Activated B cell treated with CpG ODN at 0.5 μM for 24 hours (primary cell): Measurements from ENCODE around the gene SH3BP5. TPM values are rescaled to one million over a fixed set of nuclear protein-coding genes. Genes with fewer than 3 reads are reported as not detected.
A peak's percentile ranks its signal among the peaks of the same experiment; 100 is the strongest.

Experiments
- ATAC-seq: fragments of 200-7000 bp; cut with Tn5 transposase; one replicate; pipeline ENCODE4 v1.10.0; 2021; ENCODE audit warnings: low read depth, mild to moderate bottlenecking, moderate library complexity
- CTCF ChIA-PET: fragments of 350-600 bp; sonication (Branson Sonifier 250); formaldehyde crosslinking; loops from one replicate; lab custom pipeline; 2021; ENCODE audit warnings: antibody characterized with exemption; lab: Charles Lee
- POLR2A ChIA-PET: fragments of 350-600 bp; sonication (Branson Sonifier 250); formaldehyde crosslinking; loops from one replicate; lab custom pipeline; 2021; ENCODE audit warnings: antibody characterized with exemption; lab: Charles Lee
- DNase-seq: peaks from one replicate; pipeline ENCODE4 v3.0.0; 2022
- H3K27ac Mint-ChIP-seq: one replicate; pipeline ENCODE4 v1.8.0; 2020; ENCODE audit warnings: mixed read lengths
- H3K27me3 Mint-ChIP-seq: one replicate; pipeline ENCODE4 v1.8.0; 2021; ENCODE audit warnings: mixed read lengths
- H3K36me3 Mint-ChIP-seq: one replicate; pipeline ENCODE4 v1.8.0; 2021; ENCODE audit warnings: low read depth, mixed read lengths
- H3K4me1 Mint-ChIP-seq: one replicate; pipeline ENCODE4 v1.8.0; 2021; ENCODE audit warnings: mixed read lengths
- H3K4me3 Mint-ChIP-seq: one replicate; pipeline ENCODE4 v1.8.0; 2020; ENCODE audit warnings: mild to moderate bottlenecking, mixed read lengths
- H3K9me3 Mint-ChIP-seq: one replicate; pipeline ENCODE4 v1.8.0; 2020; ENCODE audit warnings: mixed read lengths
- intact Hi-C: fragments of 100-400 bp; cut with micrococcal nuclease; formaldehyde crosslinking; loops from one replicate; pipeline ENCODE4 v1.15.1; 2024
- total RNA-seq: library from RNA; stranded (reverse); gene quantifications from 2 replicates; pipeline ENCODE4 v1.2.3, GENCODE V29; 2022
- TF ChIP-seq, protein P1 (sequence below): fragments of 200-600 bp; IDR thresholded peaks from one replicate; pipeline ENCODE4 v1.8.0; 2022; ENCODE audit warnings: antibody characterized with exemption, mild to moderate bottlenecking

Gene SH3BP5
- total RNA-seq, 1 donor from 2014 or later, result 66.0 TPM

DNA sequence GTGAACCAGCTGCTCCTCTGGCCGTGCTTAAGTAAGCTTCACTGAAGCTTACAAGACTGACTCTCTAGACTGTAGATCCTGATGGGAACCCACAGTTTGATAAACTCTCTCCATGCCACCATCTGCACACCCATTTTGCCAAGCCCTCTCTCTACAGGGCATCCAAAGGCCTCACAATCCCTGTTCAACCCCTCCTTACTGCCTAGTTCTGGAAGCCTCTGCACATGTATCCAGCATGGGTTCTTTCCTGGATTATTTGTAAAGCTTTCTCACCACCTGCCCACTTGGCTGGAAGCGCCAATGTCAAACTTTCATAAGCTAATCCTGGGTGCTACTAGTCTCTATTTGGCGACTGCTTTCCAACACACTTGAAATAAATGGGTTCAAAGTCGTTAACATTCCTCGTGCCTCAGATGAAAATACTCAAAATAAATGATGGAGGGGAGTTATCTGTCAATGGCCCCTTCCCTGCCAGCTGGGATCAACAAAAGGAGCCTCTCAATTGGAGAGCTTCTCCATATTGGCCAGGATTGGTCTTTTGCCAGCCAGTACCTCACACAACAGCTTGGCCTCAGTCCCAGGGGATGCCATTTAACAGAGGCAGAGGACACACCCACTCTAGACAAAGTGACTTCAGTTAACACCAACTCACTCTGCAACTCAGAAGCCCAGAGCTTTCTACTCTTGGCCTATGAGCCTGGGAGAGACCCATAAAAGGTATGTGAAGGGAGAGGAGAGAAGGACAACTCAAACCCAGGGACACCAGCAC, 48.1 kb downstream of the SH3BP5 start:
- intact Hi-C loops, result loop anchor here (1.0 kb wide), 1 partner anchor 12 kb away; no protein-coding TSS in a partner anchor
- Mint-ChIP-seq H3K4me1 (peaks cover 97% of the 10 kb centered on the region), H3K9me3 (no peaks in the 10 kb centered on the region), H3K36me3 (peaks cover 59% of the 10 kb centered on the region), H3K27ac (peak overlapping the region; percentile 68), H3K27me3 (no peaks in the 10 kb centered on the region), H3K4me3 (peak overlapping the region; percentile 58)
- POLR2A ChIA-PET, result interaction anchor here (0.7 to 2.6 kb wide), 7 partner anchors 9 to 83 kb away, joined by 3 to 6 read pairs (median 3); no protein-coding TSS in a partner anchor
- ATAC-seq (peak; percentile 63), DNase-seq (no peak)
- CTCF ChIA-PET, result interaction anchor here (0.8 to 1.2 kb wide), 4 partner anchors 11 to 48 kb away, joined by 3 to 6 read pairs (median 3); partner anchors contain the start of gene SH3BP5
- TF ChIP-seq, protein P1, sequence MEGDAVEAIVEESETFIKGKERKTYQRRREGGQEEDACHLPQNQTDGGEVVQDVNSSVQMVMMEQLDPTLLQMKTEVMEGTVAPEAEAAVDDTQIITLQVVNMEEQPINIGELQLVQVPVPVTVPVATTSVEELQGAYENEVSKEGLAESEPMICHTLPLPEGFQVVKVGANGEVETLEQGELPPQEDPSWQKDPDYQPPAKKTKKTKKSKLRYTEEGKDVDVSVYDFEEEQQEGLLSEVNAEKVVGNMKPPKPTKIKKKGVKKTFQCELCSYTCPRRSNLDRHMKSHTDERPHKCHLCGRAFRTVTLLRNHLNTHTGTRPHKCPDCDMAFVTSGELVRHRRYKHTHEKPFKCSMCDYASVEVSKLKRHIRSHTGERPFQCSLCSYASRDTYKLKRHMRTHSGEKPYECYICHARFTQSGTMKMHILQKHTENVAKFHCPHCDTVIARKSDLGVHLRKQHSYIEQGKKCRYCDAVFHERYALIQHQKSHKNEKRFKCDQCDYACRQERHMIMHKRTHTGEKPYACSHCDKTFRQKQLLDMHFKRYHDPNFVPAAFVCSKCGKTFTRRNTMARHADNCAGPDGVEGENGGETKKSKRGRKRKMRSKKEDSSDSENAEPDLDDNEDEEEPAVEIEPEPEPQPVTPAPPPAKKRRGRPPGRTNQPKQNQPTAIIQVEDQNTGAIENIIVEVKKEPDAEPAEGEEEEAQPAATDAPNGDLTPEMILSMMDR, result no peak

DNA sequence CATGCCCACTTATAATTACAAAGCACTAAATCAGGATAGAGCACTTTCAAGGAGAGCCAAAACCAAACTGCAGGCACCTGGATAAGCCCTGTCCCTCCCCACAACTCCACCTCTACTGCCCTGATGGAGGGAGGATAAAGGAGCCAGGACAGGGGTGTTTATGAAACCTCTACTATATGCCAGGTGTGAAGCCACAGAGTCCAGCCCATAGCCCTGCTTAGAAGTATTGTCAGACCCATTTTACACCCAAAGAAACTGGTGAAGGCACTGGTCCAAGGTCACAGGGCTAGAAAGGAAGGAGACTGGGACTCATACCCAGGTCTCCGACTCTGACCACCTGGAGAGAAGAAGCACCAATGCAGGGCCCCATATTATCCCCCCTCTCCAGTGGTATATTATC, 48.7 kb downstream of the SH3BP5 start:
- ChIA-PET CTCF (interaction anchor here (1.2 kb wide), 1 partner anchor 16 kb away, joined by 3 read pairs; no protein-coding TSS in a partner anchor), POLR2A (interaction anchor here (0.7 to 2.6 kb wide), 4 partner anchors 11 to 84 kb away, joined by 3 to 6 read pairs (median 3); no protein-coding TSS in a partner anchor)
- Mint-ChIP-seq H3K27me3 (no peaks in the 10 kb centered on the region), H3K4me3 (peak overlapping the region; percentile 58), H3K4me1 (peaks cover 96% of the 10 kb centered on the region), H3K36me3 (peaks cover 53% of the 10 kb centered on the region), H3K9me3 (no peaks in the 10 kb centered on the region), H3K27ac (peak overlapping the region; percentile 56)
- TF ChIP-seq, protein P1, result no peak
- ATAC-seq, result no peak
- intact Hi-C loops, result loop anchor here (1.0 kb wide), 1 partner anchor 11 kb away; no protein-coding TSS in a partner anchor
- DNase-seq, result no peak

DNA sequence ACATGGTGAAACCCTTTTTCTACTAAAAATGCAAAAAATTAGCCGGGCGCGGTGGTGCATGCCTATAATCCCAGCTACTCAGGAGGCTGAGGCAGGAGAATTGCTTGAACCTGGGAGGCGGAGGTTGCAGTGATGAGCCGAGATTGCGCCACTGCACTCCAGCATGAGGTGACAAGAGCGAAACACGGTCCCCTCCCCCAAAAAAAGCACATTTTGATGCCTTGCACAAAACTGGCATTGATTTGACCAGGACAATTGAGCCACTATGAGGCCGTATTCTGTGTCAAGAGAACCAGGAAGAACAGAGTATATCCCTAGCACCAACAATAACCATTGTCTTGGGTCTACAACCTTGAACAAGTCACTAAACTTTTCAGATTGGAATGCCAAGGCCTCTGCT, 50.6 kb downstream of the SH3BP5 start:
- peaks cover 39% of the 10 kb centered on the region for H3K36me3 Mint-ChIP-seq
- TF ChIP-seq, protein P1, result no peak
- ChIA-PET POLR2A (interaction anchor here (1.0 to 2.6 kb wide), 2 partner anchors 9 to 13 kb away, joined by 3 to 6 read pairs; no protein-coding TSS in a partner anchor), CTCF (no interaction called here)
- ATAC-seq (no peak), DNase-seq (no peak)
- H3K27me3 Mint-ChIP-seq, result no peaks in the 10 kb centered on the region
- H3K4me3 Mint-ChIP-seq, result no peak overlapping the region
- H3K9me3 Mint-ChIP-seq, result no peaks in the 10 kb centered on the region
- peak overlapping the region; percentile 35 for H3K27ac Mint-ChIP-seq
- intact Hi-C loops, result no loop called here
- peaks cover 95% of the 10 kb centered on the region for H3K4me1 Mint-ChIP-seq

DNA sequence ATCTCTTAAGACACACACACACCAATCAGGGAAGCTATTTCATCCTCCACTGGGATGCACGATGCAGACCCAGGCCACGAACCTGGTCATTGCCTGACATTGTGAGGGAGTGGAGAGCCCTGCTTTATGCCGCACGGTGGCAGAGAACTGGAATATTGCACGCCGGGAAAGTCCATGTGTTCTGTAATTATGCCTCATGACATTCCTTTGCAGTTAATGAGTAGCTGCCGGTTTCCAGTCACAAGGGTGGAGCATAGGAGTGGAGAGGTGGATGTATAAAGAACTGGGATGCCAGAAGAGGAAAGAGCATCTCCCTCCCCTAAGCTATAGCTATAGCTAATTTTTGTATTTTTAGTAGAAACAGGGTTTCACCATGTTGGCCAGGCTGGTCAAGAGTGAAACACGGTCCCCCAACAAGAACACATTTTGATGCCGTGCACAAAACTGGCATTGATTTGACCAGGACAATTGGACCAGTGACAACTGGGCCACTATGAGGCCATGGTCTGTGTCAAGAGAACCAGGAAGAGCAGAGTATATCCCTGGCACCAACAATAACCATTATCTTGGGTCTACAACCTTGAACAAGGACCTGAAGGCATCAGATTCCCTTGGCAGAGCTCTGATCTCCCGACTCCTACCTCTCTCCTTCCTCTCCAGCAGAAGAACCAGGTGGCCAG, 51.4 kb downstream of the SH3BP5 start:
- ChIA-PET CTCF (interaction anchor here (0.8 to 1.4 kb wide), 2 partner anchors 13 to 97 kb away, joined by 3 read pairs; no protein-coding TSS in a partner anchor), POLR2A (interaction anchor here (0.6 to 2.3 kb wide), 4 partner anchors 8 to 51 kb away, joined by 3 to 11 read pairs (median 5); partner anchors contain the start of gene SH3BP5)
- no peaks in the 10 kb centered on the region for H3K9me3 Mint-ChIP-seq
- H3K36me3 Mint-ChIP-seq, result peaks cover 32% of the 10 kb centered on the region
- TF ChIP-seq, protein P1, result no peak
- intact Hi-C loops, result no loop called here
- H3K4me1 Mint-ChIP-seq, result peaks cover 96% of the 10 kb centered on the region
- no peak for DNase-seq
- no peak overlapping the region for H3K4me3 Mint-ChIP-seq
- H3K27me3 Mint-ChIP-seq, result no peaks in the 10 kb centered on the region
- no peak for ATAC-seq
- H3K27ac Mint-ChIP-seq, result peak overlapping the region; percentile 35
